ENCODE data around the gene NBL1. TPM values are rescaled to one million over a fixed set of nuclear protein-coding genes. Genes with fewer than 3 reads are reported as not detected.

The NBL1 gene
- total and polyA plus RNA-seq, 10 of the 15 experiments (the other 5 are each of a cell fraction or from before 2014, with no cell fraction given), result 0.13 to 2.4 (median 0.81) TPM; not detected in 1

- TF ChIP-seq IRF4 (IDR thresholded peaks at IDR 0.05; ENCODE audit: low read depth, low read length) (no peak), HDGF (IDR thresholded peaks at IDR 0.05) (0 out of 2 replicates have a peak, but pooled peaks have one; percentile 37), FOXK2 (IDR thresholded peaks at IDR 0.05) (no peak), ZSCAN29 (IDR thresholded peaks at IDR 0.05) (no peak), TCF3 (IDR thresholded peaks at IDR 0.05; ENCODE audit: borderline replicate concordance, insufficient read depth, low read depth, low read length) (no peak), EED (IDR thresholded peaks at IDR 0.05; ENCODE audit: low read depth) (no peak), NBN (IDR thresholded peaks at IDR 0.05) (0 out of 2 replicates have a peak, but pooled peaks have one; percentile 28), BCL11A (IDR thresholded peaks at IDR 0.05; ENCODE audit: low read depth, low read length) (no peak), IKZF1 (conservative IDR thresholded peaks at IDR 0.05) (no peak)
- TF ChIP-seq, protein P1, sequence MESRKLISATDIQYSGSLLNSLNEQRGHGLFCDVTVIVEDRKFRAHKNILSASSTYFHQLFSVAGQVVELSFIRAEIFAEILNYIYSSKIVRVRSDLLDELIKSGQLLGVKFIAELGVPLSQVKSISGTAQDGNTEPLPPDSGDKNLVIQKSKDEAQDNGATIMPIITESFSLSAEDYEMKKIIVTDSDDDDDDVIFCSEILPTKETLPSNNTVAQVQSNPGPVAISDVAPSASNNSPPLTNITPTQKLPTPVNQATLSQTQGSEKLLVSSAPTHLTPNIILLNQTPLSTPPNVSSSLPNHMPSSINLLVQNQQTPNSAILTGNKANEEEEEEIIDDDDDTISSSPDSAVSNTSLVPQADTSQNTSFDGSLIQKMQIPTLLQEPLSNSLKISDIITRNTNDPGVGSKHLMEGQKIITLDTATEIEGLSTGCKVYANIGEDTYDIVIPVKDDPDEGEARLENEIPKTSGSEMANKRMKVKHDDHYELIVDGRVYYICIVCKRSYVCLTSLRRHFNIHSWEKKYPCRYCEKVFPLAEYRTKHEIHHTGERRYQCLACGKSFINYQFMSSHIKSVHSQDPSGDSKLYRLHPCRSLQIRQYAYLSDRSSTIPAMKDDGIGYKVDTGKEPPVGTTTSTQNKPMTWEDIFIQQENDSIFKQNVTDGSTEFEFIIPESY (IDR thresholded peaks at IDR 0.05), result no peak
Observed at GRCh38 chr1:19644681-19645410, 735 bp downstream of the NBL1 start (continued).

- CTCF ChIA-PET, result interaction anchor here (0.5 to 2.3 kb wide), 2 partner anchors 62 to 363 kb away, joined by 3 to 7 read pairs; no protein-coding TSS in a partner anchor
- no peak overlapping the region for H2AFZ ChIP-seq (ENCODE audit: control insufficient read depth, low read depth, low read length)
- WGBS (ENCODE audit: insufficient coverage, insufficient replicate concordance, low lambda C conversion rate, missing lambda C conversion rate), result 63% methylated on average over 30 of the region's 30 CpGs
Observed at GRCh38 chr1:19645411-19646251, 1.5 kb downstream of the NBL1 start.

More at GRCh38 chr1:19645411-19646251, 1.5 kb downstream of the NBL1 start:
- ATAC-seq (no peak), DNase-seq (ENCODE audit: low read depth, low spot score) (no peak), FAIRE-seq (no peak)
- H3K9ac ChIP-seq (ENCODE audit: control insufficient read depth, insufficient read depth, low read length), result no peak overlapping the region
- peaks cover 3% of the 10 kb centered on the region; the same call in 1 of the 2 replicates for H3K4me1 ChIP-seq (ENCODE audit: control insufficient read depth, insufficient read depth, low read length)
- ChIA-PET POLR2A (no interaction called here), SMC1A (ENCODE audit: uncharacterized antibody, unreplicated experiment) (no interaction called here), RAD21 (ENCODE audit: unreplicated experiment) (no interaction called here)
- peaks cover 2 to 6% of the 10 kb centered on the region in 2 experiments for H3K27me3 ChIP-seq (replicated peaks in 1 of 2; ENCODE audit: control insufficient read depth in 2 of 2, insufficient read depth in 2 of 2, low read length in 1 of 2)
- H3K79me2 ChIP-seq (ENCODE audit: control insufficient read depth, insufficient read depth, low read length), result no peaks in the 10 kb centered on the region
- no peak overlapping the region for H3K4me3 ChIP-seq
- intact Hi-C loops (cut with micrococcal nuclease; ENCODE audit: unreplicated experiment) (no loop called here), in situ Hi-C loops (cut with MboI) (loop anchor here (5.0 kb wide), 1 partner anchor 253 kb away; no protein-coding TSS in a partner anchor)
- TF ChIP-seq PAX5 (IDR thresholded peaks at IDR 0.05; ENCODE audit: borderline replicate concordance, low read depth, low read length) (no peak), IKZF2 (IDR thresholded peaks at IDR 0.05) (no peak), MEF2B (IDR thresholded peaks at IDR 0.05; ENCODE audit: partially characterized antibody, poor library complexity, severe bottlenecking) (no peak), PKNOX1 (IDR thresholded peaks at IDR 0.05) (no peak), POLR2A (IDR thresholded peaks at IDR 0.05; ENCODE audit: low read depth, low read length) (no peak), SPI1 (IDR thresholded peaks at IDR 0.05; ENCODE audit: borderline replicate concordance, insufficient read depth, low read depth, low read length) (no peak)
- H4K20me1 ChIP-seq (ENCODE audit: control insufficient read depth, insufficient read depth), result no peaks in the 10 kb centered on the region
- BruUV-seq (replicated peaks), result no TSS peak
- no peak overlapping the region for H3K27ac ChIP-seq (ENCODE audit: control insufficient read depth, insufficient read depth)
- no peaks in the 10 kb centered on the region for H3K9me3 ChIP-seq (replicated peaks; ENCODE audit: control insufficient read depth, insufficient read depth, low read length)
- H3K4me2 ChIP-seq (ENCODE audit: control insufficient read depth, insufficient read depth), result no peak overlapping the region
- H3K36me3 ChIP-seq (ENCODE audit: control insufficient read depth in 2 of 2, insufficient read depth in 2 of 2, low read length in 1 of 2), result no peaks in the 10 kb centered on the region

All from GM12878 (cell line).